HL-60 (cell line): Measurements from ENCODE around the gene TRAF3IP1.

ENCODE experiments used
- DNase-seq, 2 experiments: peaks; one replicate each; pipeline ENCODE4 v3.0.0-alpha.2; 2010 to 2020; ENCODE audit warnings: low read depth in 1 of 2, low spot score in 1 of 2
- H3K27ac ChIP-seq: fragments of 250-450 bp; sonication (Bioruptor Pico); replicated peaks from 2 replicates; pipeline ENCODE4 v1.5.1; 2020; ENCODE audit warnings: mild to moderate bottlenecking, moderate library complexity
- H3K27me3 ChIP-seq: fragments of 250-450 bp; sonication (Bioruptor Pico); 2 replicates; pipeline ENCODE4 v1.5.1; 2021; ENCODE audit warnings: mild to moderate bottlenecking, moderate library complexity; ENCODE audit not compliant: insufficient read depth, poor library complexity, severe bottlenecking
- H3K4me3 ChIP-seq: replicated peaks from 2 replicates; pipeline ENCODE4 v1.5.1; 2011; ENCODE audit warnings: mild to moderate bottlenecking, control low read depth, low read length; ENCODE audit not compliant: insufficient read depth
- GABPA ChIP-seq: IDR thresholded peaks from 2 replicates; pipeline ENCODE4 v1.6.1; 2012; ENCODE audit warnings: low read depth
- POLR2AphosphoS5 ChIP-seq: IDR thresholded peaks from 2 replicates; pipeline ENCODE4 v1.6.1; 2012; ENCODE audit warnings: low read depth
- SPI1 ChIP-seq: IDR thresholded peaks from 2 replicates; pipeline ENCODE4 v1.6.1; 2012; ENCODE audit warnings: low read depth, mild to moderate bottlenecking, borderline replicate concordance
- TF ChIP-seq, protein P1 (sequence below): IDR thresholded peaks from 2 replicates; pipeline ENCODE4 v1.6.1; 2012; ENCODE audit warnings: low read depth; ENCODE audit not compliant: insufficient replicate concordance
- TF ChIP-seq, protein P2 (sequence below): IDR thresholded peaks from one replicate; pipeline ENCODE4 v1.5.1; 2011; ENCODE audit warnings: low read length, control low read depth, inconsistent platforms; ENCODE audit not compliant: insufficient read depth

TRAF3IP1 gene

DNA sequence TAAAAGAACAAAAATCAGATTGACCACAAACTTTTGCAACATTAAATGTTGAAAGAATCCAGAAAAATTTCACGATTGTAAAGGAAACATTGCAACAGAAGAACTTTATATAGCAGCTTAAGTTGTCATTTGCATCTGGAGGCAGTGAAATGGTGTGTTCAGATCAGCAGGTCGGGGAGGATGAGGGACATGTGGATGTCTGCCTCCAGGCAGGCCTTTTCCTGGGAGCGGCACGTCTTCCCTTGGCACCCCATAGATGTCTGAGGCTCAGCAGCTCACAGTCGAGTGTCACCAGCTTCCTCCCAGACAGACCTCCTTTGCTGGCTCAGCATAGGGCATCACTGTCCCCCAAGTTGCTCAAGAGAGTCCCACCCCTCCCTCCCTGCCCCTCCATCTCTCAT, 62.1 kb downstream of the TRAF3IP1 start:
- peak; percentile 53 to 88 for DNase-seq

DNA sequence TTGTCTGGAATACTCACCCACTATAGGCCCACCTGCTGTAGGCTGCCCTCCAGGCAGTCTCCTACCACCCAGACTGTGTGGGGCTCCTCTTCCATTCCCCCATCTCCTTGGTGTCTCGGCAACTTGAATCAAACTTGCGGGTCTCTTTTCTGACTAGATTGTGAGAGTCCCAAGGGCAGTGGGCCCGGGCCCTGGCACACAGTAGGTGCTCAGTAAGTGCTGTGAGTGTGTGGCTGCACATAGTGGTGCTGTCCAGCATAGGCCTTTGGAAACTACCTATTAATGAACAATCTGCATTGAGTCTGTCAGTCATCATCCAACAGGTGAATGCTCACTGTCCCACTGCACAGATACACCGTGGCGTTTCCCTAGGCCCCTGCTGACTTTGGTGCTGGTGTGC, 62.8 kb downstream of the TRAF3IP1 start:
- no peak for TF ChIP-seq GABPA
- TF ChIP-seq, protein P1, sequence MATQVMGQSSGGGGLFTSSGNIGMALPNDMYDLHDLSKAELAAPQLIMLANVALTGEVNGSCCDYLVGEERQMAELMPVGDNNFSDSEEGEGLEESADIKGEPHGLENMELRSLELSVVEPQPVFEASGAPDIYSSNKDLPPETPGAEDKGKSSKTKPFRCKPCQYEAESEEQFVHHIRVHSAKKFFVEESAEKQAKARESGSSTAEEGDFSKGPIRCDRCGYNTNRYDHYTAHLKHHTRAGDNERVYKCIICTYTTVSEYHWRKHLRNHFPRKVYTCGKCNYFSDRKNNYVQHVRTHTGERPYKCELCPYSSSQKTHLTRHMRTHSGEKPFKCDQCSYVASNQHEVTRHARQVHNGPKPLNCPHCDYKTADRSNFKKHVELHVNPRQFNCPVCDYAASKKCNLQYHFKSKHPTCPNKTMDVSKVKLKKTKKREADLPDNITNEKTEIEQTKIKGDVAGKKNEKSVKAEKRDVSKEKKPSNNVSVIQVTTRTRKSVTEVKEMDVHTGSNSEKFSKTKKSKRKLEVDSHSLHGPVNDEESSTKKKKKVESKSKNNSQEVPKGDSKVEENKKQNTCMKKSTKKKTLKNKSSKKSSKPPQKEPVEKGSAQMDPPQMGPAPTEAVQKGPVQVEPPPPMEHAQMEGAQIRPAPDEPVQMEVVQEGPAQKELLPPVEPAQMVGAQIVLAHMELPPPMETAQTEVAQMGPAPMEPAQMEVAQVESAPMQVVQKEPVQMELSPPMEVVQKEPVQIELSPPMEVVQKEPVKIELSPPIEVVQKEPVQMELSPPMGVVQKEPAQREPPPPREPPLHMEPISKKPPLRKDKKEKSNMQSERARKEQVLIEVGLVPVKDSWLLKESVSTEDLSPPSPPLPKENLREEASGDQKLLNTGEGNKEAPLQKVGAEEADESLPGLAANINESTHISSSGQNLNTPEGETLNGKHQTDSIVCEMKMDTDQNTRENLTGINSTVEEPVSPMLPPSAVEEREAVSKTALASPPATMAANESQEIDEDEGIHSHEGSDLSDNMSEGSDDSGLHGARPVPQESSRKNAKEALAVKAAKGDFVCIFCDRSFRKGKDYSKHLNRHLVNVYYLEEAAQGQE, result peak; percentile 38
- Histone ChIP-seq H3K27ac (peak overlapping the region; percentile 68), H3K4me3 (no peak overlapping the region), H3K27me3 (no peaks in the 10 kb centered on the region)
- no peak for DNase-seq

More for the DNA sequence above, 62.1 kb downstream of the TRAF3IP1 start:
- no peaks in the 10 kb centered on the region for H3K27me3 ChIP-seq
- no peak overlapping the region for H3K4me3 ChIP-seq
- TF ChIP-seq GABPA (0 out of 2 replicates have a peak, but pooled peaks have one; percentile 26), SPI1 (no peak), POLR2AphosphoS5 (no peak)
- TF ChIP-seq, protein P1, result peak; percentile 26
- TF ChIP-seq, protein P2, sequence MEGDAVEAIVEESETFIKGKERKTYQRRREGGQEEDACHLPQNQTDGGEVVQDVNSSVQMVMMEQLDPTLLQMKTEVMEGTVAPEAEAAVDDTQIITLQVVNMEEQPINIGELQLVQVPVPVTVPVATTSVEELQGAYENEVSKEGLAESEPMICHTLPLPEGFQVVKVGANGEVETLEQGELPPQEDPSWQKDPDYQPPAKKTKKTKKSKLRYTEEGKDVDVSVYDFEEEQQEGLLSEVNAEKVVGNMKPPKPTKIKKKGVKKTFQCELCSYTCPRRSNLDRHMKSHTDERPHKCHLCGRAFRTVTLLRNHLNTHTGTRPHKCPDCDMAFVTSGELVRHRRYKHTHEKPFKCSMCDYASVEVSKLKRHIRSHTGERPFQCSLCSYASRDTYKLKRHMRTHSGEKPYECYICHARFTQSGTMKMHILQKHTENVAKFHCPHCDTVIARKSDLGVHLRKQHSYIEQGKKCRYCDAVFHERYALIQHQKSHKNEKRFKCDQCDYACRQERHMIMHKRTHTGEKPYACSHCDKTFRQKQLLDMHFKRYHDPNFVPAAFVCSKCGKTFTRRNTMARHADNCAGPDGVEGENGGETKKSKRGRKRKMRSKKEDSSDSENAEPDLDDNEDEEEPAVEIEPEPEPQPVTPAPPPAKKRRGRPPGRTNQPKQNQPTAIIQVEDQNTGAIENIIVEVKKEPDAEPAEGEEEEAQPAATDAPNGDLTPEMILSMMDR, result no peak
- peak overlapping the region; percentile 68 for H3K27ac ChIP-seq

DNA sequence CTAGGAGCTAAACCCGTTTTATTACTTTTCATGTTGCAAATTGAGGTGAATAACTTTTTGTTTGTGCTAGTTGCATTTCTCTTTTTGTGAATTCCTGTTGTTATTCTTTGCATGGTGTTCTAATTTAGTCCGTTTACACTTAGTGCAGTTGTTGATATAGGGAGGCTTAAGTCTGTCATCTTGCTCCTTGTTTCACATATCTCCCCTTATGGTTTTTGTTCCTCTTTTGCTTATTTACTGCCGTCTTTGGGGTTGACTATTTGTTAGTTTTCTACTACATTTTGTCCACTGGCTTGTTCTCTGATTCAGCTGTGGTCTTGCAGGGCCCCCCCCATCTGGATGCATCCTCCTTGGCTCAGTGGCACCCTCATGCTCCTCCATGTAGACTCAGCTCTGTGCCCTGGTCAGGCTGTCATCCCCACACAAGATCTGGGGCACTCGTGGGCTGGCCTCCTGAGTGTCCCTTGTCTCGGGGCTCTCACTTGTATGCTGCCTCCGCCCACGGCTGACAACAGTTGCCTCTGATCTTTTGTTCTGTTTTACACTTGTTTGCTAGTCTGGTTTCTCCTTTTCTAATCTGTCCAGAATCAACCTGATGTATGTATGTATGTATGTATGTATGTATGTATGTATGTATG, 63.5 kb downstream of the TRAF3IP1 start:
- peak overlapping the region; percentile 68 for H3K27ac ChIP-seq
- no peak for DNase-seq
- TF ChIP-seq, protein P2, result no peak
- no peak for TF ChIP-seq SPI1
- no peak for TF ChIP-seq POLR2AphosphoS5
- TF ChIP-seq, protein P1, result no peak
- TF ChIP-seq GABPA, result no peak
- no peaks in the 10 kb centered on the region for H3K27me3 ChIP-seq
- no peak overlapping the region for H3K4me3 ChIP-seq
